ENCODE data around the gene SS18L1. TPM values are rescaled to one million over a fixed set of nuclear protein-coding genes. Genes with fewer than 3 reads are reported as not detected.

SS18L1 gene, protein sequence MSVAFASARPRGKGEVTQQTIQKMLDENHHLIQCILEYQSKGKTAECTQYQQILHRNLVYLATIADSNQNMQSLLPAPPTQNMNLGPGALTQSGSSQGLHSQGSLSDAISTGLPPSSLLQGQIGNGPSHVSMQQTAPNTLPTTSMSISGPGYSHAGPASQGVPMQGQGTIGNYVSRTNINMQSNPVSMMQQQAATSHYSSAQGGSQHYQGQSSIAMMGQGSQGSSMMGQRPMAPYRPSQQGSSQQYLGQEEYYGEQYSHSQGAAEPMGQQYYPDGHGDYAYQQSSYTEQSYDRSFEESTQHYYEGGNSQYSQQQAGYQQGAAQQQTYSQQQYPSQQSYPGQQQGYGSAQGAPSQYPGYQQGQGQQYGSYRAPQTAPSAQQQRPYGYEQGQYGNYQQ
- total RNA-seq (2014; rRNA removed; shearing (Covaris generic); ENCODE audit: low replicate concordance), result 12.3 and 13.1 TPM in 2 replicates

DNA sequence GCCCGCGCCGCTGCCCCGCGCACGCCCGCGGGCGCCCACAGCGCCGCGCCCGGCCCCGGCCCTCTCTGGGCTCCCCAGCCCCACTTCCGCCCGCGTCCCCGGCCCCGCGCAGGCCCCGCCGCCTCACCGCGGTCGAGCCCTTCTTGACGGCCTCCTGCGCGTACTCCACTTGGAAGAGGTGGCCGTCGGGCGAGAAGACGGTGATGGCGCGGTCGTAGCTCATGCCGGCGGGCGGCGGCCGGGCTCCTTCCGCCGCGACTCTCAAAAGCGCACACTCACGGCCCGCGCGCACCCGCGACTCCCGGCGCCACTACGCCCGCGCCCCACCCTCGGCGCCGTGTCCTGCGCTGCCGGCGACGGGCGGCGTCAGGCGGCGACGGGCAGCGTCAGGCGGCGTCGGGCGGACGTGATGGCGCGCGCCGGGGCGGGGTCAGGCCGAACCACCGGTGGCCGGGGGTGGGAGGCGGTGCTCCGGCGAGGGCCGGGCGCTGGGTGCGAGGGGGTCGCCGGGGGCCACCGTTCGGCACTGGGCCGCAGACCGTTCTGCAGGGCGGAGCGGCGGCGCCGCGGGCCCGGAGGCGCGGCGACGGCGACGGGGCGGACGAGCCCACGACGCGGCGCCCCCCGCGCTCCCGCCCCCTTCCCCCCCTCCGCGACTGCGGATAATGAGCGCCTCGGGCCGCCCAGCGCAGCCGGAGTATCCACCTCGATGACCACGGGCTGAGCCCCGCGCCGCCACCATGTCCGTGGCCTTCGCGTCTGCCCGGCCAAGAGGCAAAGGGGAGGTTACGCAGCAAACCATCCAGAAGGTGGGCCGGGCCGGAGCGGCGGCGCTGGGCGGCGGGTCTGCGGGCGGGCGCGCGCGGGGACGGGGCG is at the start of gene SS18L1, which contains the start of gene PSMA7:
TSS of gene SS18L1 (plus strand) at position 689 of the 876 bp plus-strand sequence. CDS start at position 741, 52 bp downstream.
TSS of gene PSMA7 (minus strand) at position 314 of the 876 bp plus-strand sequence. CDS start at position 223, 91 bp downstream.
- Histone ChIP-seq H2AFZ (ENCODE audit: low read length) (0 out of 2 replicates have a peak within 1 kb of the TSS, but pooled peaks have one; percentile 63), H3K4me3 (ENCODE audit: low read length) (peak within 1 kb of the TSS; percentile 91), H3K9me2 (replicated peaks; ENCODE audit: insufficient read depth, low read length) (no peaks in the 10 kb centered on the region), H3K36me3 (ENCODE audit: insufficient read depth, low read length) (peaks cover 25% of the 10 kb centered on the region), H4K20me1 (ENCODE audit: insufficient read depth, low read depth, low read length) (peaks cover 78% of the 10 kb centered on the region), H3K79me2 (ENCODE audit: low read length) (peaks cover 76% of the 10 kb centered on the region), H3K9me3 (ENCODE audit: low read length) (no peaks in the 10 kb centered on the region), H3K27me3 (ENCODE audit: low read length) (no peaks in the 10 kb centered on the region), H3K4me1 (ENCODE audit: low read length) (peaks cover 27% of the 10 kb centered on the region), H3K27ac (ENCODE audit: low read length) (peak within 1 kb of the TSS; percentile 51), H3K9ac (ENCODE audit: low read length) (peak within 1 kb of the TSS; percentile 91), H3K4me2 (ENCODE audit: low read depth, low read length, poor library complexity, severe bottlenecking) (peak within 1 kb of the TSS; percentile 91)
- peak; percentile 96 for DNase-seq

DNA sequence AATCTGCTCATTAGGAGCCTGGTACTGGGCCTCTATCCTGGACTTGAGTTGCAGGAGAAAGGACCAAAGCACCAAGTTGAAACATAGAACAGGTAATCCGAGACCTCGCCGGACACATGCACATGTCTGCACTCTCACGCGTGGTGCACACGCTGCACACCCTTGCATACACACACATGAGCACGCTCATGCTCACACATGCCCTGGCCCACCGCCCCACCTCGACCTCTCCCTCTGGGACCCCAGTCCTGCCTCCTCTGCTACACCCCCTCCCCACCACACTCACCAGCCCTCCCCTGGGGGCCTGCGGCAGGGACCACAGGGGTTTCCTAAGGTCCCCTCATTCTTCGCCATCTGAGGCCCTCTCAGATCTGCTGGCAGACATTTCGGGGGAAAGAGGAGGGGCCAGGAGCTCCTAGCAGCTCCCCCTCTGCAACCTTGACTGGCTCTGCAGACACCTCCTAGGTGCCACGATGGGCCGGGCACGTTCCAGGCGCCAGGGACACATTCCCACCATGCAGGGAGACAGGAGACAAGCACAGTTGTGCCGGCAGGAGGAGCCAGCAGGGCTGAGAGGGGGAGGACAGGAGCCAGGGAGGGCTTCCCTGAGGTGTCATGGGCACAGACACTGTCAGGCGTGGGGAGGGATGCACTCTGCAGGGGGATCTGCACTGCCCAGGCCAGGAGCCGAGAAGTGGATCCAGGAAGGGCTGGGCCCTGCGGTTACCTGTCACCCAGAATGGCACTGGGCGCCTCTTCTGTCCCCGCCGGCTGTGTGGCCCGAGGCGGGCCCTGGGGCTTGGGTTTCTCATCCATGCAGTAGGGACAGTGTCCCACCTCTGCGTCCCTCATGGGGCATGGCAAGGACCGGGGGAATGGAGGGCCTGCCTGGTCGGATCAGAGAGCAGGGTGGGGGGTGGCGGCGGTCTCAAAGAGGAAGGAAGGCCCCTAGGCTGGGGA is 46.9 kb upstream of the SS18L1 start:
- Histone ChIP-seq H2AFZ (ENCODE audit: low read length) (no peak overlapping the region), H3K27ac (ENCODE audit: low read length) (no peak overlapping the region), H3K4me2 (ENCODE audit: low read depth, low read length, poor library complexity, severe bottlenecking) (no peak overlapping the region), H3K4me3 (ENCODE audit: low read length) (no peak overlapping the region), H3K9me3 (ENCODE audit: low read length) (no peaks in the 10 kb centered on the region), H3K27me3 (ENCODE audit: low read length) (no peaks in the 10 kb centered on the region), H3K36me3 (ENCODE audit: insufficient read depth, low read length) (no peaks in the 10 kb centered on the region), H3K9ac (ENCODE audit: low read length) (no peak overlapping the region), H3K4me1 (ENCODE audit: low read length) (no peaks in the 10 kb centered on the region), H3K9me2 (replicated peaks; ENCODE audit: insufficient read depth, low read length) (no peaks in the 10 kb centered on the region), H4K20me1 (ENCODE audit: insufficient read depth, low read depth, low read length) (no peaks in the 10 kb centered on the region), H3K79me2 (ENCODE audit: low read length) (no peaks in the 10 kb centered on the region)
- no peak for DNase-seq

DNA sequence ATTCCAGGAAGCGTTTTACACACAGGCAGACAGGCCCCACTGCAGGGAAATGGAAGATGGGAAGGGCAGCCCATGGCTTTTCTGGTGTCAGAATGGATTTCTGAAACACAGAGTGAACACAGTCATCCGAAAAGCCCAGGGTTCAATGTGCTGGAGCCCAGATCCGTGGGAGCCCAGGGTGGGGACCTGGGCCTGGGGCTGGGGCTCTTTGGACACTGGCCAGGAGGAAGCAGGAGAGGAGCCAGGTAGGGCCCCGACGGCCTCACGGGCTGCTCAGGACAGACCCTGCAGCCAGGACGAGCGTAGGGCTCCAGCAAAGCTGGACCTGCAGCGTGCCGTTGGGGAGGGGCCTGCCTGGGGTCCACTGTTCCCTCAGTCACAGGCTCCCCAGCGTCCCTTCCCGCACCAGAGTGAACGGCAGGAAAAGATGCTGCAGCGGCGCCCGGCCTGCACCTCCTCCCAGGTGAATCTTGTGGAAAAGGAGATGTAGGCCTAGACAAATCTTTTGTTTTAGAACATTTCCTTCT is 45.6 kb upstream of the SS18L1 start:
- H4K20me1 ChIP-seq (ENCODE audit: insufficient read depth, low read depth, low read length), result no peaks in the 10 kb centered on the region
- H2AFZ ChIP-seq (ENCODE audit: low read length), result no peak overlapping the region
- no peaks in the 10 kb centered on the region for H3K27me3 ChIP-seq (ENCODE audit: low read length)
- no peaks in the 10 kb centered on the region for H3K79me2 ChIP-seq (ENCODE audit: low read length)
- DNase-seq, result no peak
- no peaks in the 10 kb centered on the region for H3K9me3 ChIP-seq (ENCODE audit: low read length)
- no peaks in the 10 kb centered on the region for H3K9me2 ChIP-seq (replicated peaks; ENCODE audit: insufficient read depth, low read length)
- H3K36me3 ChIP-seq (ENCODE audit: insufficient read depth, low read length), result no peaks in the 10 kb centered on the region
- no peak overlapping the region for H3K9ac ChIP-seq (ENCODE audit: low read length)
- H3K4me2 ChIP-seq (ENCODE audit: low read depth, low read length, poor library complexity, severe bottlenecking), result no peak overlapping the region
- H3K4me3 ChIP-seq (ENCODE audit: low read length), result no peak overlapping the region
- no peak overlapping the region for H3K27ac ChIP-seq (ENCODE audit: low read length)
- no peaks in the 10 kb centered on the region for H3K4me1 ChIP-seq (ENCODE audit: low read length)

DNA sequence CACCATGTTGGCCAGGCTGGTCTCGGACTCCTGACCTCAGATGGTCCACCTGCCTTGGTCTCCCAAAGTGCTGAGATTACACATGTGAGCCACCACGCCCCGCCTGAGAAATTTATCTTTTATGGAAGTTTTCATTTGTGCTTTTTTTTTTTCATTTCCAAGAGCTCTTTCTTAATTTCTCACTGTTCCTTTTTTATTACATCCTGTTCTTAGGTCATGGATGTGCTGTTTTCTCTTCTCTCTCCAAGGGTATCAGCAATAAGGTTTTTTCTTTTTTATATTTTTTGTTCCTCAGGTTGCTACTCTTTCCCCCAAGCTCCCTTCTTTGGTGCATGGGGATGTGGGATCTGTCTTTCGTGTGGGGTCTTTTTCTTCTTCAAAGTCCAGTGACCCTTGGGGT is 42.5 kb upstream of the SS18L1 start:
- Histone ChIP-seq H3K79me2 (ENCODE audit: low read length) (no peaks in the 10 kb centered on the region), H3K4me1 (ENCODE audit: low read length) (no peaks in the 10 kb centered on the region)

DNA sequence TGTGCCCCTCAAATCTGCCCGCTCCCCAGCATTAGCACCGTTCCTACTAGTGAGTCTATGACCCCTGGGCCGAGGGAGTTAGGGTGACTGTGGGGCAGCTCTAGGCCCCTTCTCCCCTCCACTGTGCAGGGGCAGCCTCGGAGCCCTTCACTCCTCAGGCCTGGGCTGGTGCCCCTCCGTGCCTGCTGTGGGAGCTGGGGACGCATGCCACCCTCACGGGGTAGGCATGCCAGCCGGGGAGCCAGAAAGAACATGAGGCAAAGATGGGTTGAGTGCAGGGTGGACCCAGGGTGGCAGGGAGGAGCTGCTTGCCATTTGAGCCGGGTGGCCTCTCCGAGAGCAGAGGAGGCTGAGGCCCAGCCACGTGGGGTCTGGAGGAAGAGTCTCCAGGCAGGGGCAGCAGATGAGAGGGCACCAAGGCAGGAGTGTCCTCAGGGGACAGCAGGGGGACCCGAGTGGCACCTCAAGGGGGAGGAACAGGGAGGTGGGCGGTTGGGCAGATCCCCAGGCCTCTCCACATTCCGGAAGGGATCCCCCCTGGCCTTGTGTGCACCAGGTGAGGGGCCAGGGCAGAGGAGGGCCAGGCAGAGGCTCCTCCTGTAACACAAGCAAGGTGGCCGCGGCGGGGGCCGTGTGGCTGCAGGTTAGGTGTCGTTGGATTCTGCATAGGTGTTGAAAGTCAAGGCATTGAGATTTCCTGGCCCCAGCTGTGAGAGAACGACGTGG is 39.9 kb upstream of the SS18L1 start:
- H3K9me2 ChIP-seq (replicated peaks; ENCODE audit: insufficient read depth, low read length), result no peaks in the 10 kb centered on the region
- no peak overlapping the region for H3K9ac ChIP-seq (ENCODE audit: low read length)
- H3K4me1 ChIP-seq (ENCODE audit: low read length), result no peaks in the 10 kb centered on the region
- H3K9me3 ChIP-seq (ENCODE audit: low read length), result peaks cover 20% of the 10 kb centered on the region; the same call in 1 of the 2 replicates
- H3K27me3 ChIP-seq (ENCODE audit: low read length), result no peaks in the 10 kb centered on the region; the same call in 1 of the 2 replicates
- no peaks in the 10 kb centered on the region for H4K20me1 ChIP-seq (ENCODE audit: insufficient read depth, low read depth, low read length)
- DNase-seq, result no peak
- H3K27ac ChIP-seq (ENCODE audit: low read length), result no peak overlapping the region
- no peak overlapping the region for H2AFZ ChIP-seq (ENCODE audit: low read length)
- no peak overlapping the region for H3K4me2 ChIP-seq (ENCODE audit: low read depth, low read length, poor library complexity, severe bottlenecking)
- H3K36me3 ChIP-seq (ENCODE audit: insufficient read depth, low read length), result no peaks in the 10 kb centered on the region
- no peaks in the 10 kb centered on the region for H3K79me2 ChIP-seq (ENCODE audit: low read length)
- H3K4me3 ChIP-seq (ENCODE audit: low read length), result no peak overlapping the region

More for the DNA sequence above, 42.5 kb upstream of the SS18L1 start:
- H3K4me3 ChIP-seq (ENCODE audit: low read length), result no peak overlapping the region
- H2AFZ ChIP-seq (ENCODE audit: low read length), result no peak overlapping the region
- no peak for DNase-seq
- H4K20me1 ChIP-seq (ENCODE audit: insufficient read depth, low read depth, low read length), result no peaks in the 10 kb centered on the region
- no peaks in the 10 kb centered on the region for H3K9me2 ChIP-seq (replicated peaks; ENCODE audit: insufficient read depth, low read length)
- no peaks in the 10 kb centered on the region for H3K36me3 ChIP-seq (ENCODE audit: insufficient read depth, low read length)
- peaks cover 6% of the 10 kb centered on the region; the same call in 1 of the 2 replicates for H3K9me3 ChIP-seq (ENCODE audit: low read length)
- no peak overlapping the region for H3K4me2 ChIP-seq (ENCODE audit: low read depth, low read length, poor library complexity, severe bottlenecking)
- H3K27me3 ChIP-seq (ENCODE audit: low read length), result no peaks in the 10 kb centered on the region; the same call in 1 of the 2 replicates
- H3K27ac ChIP-seq (ENCODE audit: low read length), result no peak overlapping the region
- no peak overlapping the region for H3K9ac ChIP-seq (ENCODE audit: low read length)

DNA sequence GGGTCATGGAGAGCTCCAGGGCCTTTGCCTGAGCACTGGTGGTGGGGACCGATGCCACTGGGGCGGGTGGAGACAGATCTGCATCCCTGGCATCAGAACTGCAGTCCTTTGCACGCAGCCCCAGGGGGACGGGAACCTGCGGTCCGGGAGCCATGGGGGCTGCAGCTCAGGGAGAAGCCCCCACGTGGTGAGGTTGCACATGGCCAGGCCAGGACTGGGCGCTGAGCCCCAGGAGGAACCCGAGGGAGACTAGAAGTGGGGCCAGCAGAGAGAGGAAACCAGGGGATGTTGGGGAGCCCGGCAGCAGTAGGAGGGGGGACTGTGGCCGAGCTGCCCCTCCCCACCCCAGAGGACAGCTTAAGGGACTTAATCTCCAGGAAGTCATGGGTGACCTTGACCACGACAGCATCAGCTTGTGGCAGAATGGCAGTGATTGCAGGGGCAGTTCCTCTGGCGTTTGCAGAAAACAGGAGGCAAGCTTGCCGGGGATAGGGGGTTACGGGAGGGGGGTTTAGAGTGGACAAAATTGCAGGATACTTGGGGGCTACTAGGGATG is 39.3 kb upstream of the SS18L1 start:
- no peak for DNase-seq
- Histone ChIP-seq H3K9me2 (replicated peaks; ENCODE audit: insufficient read depth, low read length) (no peaks in the 10 kb centered on the region), H3K27me3 (ENCODE audit: low read length) (no peaks in the 10 kb centered on the region; the same call in 1 of the 2 replicates), H3K4me2 (ENCODE audit: low read depth, low read length, poor library complexity, severe bottlenecking) (no peak overlapping the region), H3K36me3 (ENCODE audit: insufficient read depth, low read length) (no peaks in the 10 kb centered on the region), H2AFZ (ENCODE audit: low read length) (no peak overlapping the region), H3K9ac (ENCODE audit: low read length) (no peak overlapping the region), H3K27ac (ENCODE audit: low read length) (no peak overlapping the region), H3K79me2 (ENCODE audit: low read length) (no peaks in the 10 kb centered on the region), H3K9me3 (ENCODE audit: low read length) (peaks cover 26% of the 10 kb centered on the region), H3K4me3 (ENCODE audit: low read length) (no peak overlapping the region), H4K20me1 (ENCODE audit: insufficient read depth, low read depth, low read length) (no peaks in the 10 kb centered on the region), H3K4me1 (ENCODE audit: low read length) (no peaks in the 10 kb centered on the region)

Data from Karpas-422 (cell line).